GM19438 (cell line): ENCODE data around the gene COL4A2.
"Not testable (repeated sequence)": the region's sequence is repeated elsewhere in the genome, so short reads cannot be mapped to it uniquely, and the experiment has no call there.

Source experiments
- ATAC-seq: cut with Tn5 transposase; IDR thresholded peaks from one replicate; pipeline ENCODE4 v1.9.1; 2021; ENCODE audit warnings: low read depth; ENCODE audit not compliant: unreplicated experiment

COL4A2 gene

GRCh38 chr13:110305544-110305943 is 1.5 kb upstream of the COL4A2 start:
- no peak for ATAC-seq

- ATAC-seq = no peak
Observed at GRCh38 chr13:110305949-110306339, 1.1 kb upstream of the COL4A2 start.

DNA sequence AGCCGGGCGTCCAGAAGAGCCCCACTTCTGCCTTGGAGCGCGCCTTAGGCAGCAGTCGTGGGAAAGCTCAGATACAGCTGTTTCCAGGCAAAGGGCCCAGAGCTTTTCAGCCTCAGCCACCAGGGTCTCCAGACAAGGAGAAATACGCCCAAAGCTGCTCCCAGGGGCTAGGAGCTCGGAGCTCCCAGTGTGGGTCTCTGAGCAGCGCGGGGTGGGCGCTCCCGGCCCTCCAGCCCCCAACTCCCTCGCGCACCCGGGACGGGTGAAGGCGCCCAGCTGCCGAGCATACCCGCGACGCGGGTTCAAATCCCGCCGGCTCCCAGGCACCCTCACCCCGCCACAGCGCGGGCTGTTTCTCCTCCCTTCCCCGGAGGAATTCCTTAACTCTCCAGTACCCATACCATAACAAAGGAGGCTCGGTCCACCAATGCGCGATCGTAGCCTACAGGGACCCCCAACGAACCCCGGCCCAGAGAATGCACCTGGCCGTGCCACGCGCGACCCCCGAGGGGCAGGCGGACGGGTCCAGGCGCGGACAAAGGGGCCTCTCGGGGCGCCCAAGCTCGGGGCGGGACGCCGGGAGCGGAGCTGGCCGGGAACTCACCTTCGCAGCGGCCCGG is 634 bp upstream of the COL4A2 start:
- no peak for ATAC-seq

DNA sequence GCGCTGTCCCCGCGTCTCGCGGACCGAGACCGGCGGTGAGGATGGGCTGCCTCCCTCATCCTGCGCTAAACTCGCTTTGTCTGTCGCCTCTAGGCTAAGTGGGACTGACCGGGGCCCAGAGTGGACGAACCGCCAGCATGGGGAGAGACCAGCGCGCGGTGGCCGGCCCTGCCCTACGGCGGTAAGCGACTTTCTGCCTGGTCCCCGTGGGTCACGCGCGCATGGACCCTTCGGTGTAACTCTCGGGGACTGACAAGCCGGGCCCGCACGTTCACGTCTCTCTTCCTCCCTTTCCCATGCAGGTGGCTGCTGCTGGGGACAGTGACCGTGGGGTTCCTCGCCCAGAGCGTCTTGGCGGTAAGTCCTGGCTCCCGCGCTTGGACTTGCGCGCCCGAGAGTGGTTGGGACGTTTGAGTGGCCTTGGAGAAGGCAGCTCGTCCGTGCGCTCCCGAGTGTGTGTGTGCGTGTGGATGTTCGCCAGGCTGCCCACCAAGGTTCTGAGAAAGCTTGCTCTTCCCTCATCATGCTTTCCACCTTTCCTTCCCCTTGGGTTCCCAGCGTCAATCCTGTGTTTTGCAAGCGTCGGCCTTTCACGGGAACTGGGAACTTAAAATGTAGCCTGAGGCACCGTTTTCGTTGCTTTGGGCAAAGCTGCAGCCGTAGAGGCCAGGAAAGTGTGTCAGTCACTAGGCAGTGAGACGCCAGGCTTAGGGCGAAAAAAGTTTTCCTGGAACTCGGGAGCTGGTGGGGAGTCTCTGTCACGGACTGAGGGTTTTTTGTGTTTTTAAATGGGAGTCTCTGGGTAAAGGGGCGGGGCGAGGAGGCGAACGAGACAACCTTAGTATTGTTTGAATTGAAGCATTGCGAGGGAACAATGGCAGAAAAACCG is 927 bp downstream of the COL4A2 start:
- ATAC-seq = no peak

DNA sequence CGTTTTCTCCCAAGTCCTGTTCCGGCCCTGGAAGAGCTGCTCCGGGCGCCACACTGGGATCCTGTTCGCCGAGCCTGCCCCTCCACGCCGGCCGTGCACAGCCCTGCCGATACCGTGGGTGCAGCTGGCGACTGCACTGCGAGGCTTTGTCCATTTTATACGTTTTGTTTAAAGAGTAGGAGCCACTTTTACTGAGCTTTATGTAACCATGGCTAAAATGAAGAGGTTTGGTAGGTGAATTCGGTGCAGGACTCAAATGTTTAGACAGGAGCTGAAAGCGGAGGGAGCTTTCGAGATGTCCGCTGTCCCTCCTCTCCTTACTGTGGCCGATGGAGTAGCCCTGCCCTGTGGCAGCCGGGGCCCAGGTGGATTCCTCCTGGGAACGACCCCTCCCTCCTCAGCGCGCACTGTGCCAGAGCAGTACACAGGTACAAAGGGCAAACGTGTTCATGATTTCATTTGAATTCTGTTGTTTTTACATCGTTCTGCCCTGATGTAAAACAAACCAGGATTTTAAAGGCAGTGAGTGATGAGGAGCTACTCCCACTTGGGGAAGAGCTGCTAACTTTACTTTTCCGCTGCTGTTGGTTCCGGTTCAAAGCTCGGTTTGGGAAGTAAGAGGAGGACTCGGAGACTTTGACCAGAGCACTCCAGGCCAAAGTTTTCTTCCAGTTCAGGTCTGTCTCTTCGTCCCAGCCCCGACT is 1.7 kb downstream of the COL4A2 start:
- no peak for ATAC-seq

DNA sequence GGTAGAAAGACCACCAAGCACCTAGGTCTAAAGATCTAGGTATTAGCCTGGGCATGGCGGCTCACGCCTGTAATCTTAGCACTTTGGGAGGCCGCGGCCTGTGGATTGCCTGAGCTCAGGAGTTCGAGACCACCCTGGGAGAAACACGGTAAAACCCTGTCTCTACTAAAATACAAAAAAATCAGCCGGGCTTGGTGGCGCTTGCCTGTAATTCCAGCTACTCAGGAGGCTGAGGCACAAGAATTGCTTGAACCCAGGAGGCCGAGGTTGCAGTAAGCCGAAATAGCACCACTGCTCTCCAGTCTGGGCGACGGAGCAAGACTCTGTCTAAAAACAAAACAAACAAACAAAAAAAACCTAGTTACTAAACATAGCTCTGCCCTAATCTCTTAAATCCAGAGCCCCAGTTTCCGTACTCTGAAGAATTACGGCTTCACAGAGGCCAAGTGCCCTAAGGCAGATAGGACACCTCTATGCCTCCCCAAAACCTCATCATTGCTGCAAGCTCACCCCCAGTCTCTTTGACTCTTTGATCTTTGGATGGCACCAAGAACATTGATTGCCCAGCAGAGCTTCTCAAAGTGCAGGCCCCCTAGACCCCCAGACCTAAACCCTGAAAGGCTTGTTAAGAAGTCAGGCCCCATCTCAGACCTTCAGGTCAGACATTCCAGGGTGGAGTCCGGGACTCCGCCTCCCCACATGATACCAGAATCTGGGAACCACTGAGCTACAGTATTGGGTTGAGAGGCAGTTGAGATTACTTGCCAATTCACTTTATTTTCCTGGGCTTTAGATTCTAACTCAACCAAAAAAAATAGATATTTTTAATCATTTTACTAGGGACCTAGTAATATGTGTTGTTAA is 2.8 kb downstream of the COL4A2 start:
- ATAC-seq = no peak

- no peak for ATAC-seq
Observed at GRCh38 chr13:110310541-110311442, 3.7 kb downstream of the COL4A2 start.

GRCh38 chr13:110311443-110312338 is 4.6 kb downstream of the COL4A2 start:
- no peak for ATAC-seq

GRCh38 chr13:110312339-110313031 is 5.4 kb downstream of the COL4A2 start:
- ATAC-seq = no peak

- not testable (repeated sequence) for ATAC-seq
Observed at GRCh38 chr13:110313261-110313660, 6.2 kb downstream of the COL4A2 start.

GRCh38 chr13:110313733-110314132 is 6.6 kb downstream of the COL4A2 start:
- not testable (repeated sequence) for ATAC-seq

GRCh38 chr13:110314516-110315245 is 7.6 kb downstream of the COL4A2 start:
- ATAC-seq = no peak

- ATAC-seq = no peak
Observed at GRCh38 chr13:110316196-110316595, 9.1 kb downstream of the COL4A2 start.

- ATAC-seq = no peak
Observed at GRCh38 chr13:110317093-110317492, 10.0 kb downstream of the COL4A2 start.

DNA sequence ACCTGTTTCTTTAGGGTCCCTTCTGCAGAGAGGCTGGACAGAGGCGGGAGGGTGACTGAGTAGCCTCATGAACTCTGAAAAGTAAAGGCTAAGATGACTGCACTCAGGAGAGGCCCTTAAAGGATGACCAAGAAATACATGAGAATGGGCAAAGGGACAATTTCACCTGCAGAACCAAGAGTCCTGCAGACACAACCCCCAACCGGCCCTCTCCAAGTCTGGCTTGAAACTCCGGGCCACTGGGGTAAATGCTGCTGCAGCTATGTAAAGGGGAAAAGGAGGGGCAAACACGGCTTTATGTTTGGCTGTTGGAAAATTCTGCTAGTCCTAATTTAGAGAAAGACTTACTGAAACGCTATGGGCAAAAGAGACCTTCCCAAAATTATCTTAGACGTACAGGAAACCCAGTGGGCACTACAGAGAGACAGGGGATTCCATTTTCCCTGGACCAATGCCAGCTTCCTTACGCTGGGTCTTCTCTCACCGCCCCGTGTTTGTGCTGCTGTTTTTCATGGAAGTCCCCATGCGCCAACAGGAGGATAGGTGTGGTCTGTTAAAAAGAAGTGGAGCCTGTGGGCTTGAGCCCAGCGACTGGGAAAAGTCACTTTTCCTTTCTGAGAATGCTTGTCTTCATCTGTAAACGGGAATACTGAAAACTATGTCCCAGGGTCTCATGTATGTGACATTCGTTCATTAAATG is 10.6 kb downstream of the COL4A2 start:
- ATAC-seq = no peak

- ATAC-seq = no peak
Observed at GRCh38 chr13:110318920-110319319, 11.8 kb downstream of the COL4A2 start.

GRCh38 chr13:110319397-110319773 is 12.3 kb downstream of the COL4A2 start:
- ATAC-seq = no peak
